ENCODE results near the gene DNMBP.
"Not testable (repeated sequence)": the region's sequence is repeated elsewhere in the genome, so short reads cannot be mapped to it uniquely, and the experiment has no call there.

DNMBP gene

DNA sequence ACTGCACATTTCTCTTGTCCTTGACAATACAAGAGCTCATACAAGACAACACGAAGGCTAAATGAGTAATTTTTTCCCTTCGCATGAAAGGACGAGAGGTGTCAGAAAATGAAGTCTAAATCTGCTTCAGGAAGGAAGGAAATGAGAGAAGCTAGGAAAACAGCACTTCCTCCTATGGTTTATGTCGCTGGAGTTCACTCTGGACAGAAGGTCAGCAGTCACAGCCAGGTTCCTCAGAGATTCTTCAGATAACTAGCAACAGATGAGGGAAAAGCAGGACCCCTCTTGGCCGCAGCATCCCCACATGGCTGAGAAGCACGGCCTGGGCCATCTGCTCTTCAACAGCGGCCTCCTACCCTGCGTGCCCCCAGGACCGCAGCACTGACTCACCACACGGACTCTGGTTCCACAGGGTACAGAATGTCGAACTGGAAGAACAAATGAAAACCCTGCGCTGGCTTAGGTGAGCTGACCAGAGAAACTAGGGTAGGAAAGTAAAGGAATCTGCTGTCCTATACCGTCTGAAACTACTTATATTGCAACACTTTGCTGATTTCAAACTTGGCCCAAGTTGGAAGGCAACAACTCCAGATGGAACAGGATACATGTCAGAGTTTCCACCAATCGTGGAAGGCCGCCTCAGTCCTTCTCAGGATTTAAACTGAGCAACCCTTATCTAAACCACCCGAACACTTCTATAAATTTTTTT is 26.3 kb downstream of the DNMBP start:
- no peak for DNase-seq

DNA sequence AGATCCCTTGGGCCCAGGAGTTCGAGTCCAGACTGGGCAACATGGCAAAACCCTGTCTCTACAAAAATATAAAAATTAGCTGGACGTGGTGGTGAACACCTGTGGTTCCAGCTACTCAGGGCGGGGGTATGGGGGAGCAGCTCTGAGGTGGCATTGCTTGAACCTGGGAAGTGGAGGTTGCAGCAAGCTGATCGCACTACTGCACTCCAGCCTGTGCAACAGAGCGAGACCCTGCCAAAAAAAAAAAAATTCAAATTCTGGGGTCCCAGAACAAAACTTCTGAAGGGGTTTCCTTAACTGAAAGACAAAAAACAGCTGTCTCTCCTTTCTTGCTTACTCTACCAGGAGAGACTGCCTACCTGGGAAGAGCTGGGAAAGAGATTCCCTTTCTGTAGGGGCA is 27.0 kb downstream of the DNMBP start:
- no peak for DNase-seq

DNA sequence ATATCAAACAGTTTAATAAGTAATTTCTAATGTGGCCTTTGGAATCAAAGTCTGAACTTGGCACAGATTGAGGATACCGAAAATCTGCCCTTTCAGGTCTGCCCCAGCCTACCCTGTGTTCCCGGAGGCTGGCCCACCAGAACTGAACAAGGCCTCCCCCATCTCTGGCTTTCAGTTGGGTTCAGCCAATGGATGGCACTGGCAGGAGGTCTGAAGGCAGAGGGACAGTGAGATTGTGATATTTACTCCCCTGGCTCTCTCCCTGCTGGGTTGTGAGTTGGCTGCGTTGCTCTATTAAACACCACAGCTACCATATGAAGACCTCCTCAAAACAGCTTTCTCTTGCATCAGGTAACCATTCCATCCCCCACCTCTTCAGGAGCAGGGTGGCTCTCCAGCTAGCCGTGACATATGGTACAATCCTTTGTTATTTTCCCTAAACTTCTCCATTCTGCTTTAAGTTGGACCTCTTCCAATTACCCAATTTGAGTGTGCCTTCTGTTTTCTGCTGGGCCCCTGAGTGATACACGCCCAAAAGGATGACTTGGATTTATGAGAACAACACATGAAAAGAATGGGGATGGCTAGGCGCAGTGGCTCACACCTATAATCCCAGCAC is 28.1 kb downstream of the DNMBP start:
- DNase-seq: no peak

DNA sequence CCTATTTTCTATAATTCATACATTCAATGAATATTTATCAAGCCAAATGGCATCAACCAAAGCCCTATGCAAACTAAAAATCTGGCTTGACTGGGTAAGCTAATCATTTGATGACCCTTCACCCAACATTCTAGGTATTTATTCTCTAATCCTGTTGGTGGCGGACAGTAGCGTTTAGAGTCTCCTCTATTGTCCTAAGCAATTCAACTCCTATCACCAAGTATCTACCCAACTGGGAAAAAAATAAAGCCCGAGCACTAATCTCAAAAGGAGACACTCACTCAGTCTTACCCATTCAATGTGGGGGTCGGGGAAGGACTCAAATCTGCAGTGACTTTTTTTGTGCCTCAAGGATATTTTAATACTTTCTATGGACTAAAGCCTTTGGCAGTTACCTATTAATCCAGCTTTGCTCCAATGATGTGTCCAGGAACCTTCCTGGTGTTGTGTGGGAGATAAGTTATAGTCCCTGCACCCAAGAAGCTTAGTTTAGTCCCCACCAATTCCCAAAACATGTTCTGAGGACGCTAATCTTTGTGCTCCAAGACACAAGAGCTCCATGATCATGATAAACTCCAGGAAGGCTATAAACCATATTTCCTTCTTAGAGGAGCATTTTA is 30.6 kb downstream of the DNMBP start:
- no peak for DNase-seq

DNA sequence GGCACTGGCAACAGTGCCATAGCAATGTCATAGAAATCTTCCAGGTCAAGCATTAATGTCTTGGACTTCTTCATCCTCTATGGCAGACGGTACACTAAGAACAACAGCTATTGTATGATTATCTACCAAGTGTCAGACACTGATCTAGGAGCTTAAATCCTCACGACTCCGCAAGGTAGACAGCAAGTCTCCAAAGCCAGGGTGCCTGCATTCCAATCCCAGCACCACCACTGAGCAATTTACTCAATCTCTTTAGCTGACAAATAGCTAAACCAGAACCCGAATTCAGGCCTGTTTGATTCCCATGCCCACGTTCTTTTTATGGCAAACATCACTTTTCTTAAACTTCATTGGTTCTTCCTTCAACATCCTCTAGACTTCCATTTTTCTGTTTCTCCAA is 31.8 kb downstream of the DNMBP start:
- no peak for DNase-seq

DNA sequence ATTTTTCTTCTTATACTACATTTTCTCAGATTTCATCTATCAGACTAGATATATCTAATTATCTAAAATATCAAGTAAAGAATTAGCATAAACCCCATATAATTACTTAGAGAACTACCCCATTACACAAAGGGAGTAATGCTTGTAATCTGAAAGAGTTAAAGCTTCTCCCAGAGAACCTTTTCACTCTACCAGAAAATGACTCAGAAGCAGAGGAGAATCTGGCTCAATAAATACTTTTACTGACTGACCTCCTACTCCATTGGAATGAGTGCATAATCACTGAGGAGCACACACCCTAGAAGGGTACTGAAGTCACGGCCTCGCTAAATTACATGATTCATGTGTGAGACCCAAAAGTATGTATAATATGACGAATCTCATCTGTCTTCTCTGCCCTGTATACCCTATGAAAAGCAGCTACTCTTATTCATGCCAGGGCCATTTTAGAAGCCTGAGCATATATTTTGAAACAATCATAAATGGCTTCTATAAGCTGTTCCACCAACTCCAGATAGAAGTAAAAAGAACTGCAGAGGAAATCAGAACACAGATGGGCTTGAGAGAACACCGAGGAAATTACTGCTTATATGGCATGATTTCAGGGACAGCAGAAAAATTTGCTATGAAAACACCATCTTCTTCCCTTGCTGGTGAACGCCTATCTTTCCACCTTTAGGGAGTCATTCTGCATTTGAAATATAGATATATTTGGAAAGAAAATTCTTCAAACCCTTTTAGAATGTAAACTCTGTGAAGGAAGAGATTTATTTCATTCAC is 32.7 kb downstream of the DNMBP start:
- no peak for DNase-seq

DNA sequence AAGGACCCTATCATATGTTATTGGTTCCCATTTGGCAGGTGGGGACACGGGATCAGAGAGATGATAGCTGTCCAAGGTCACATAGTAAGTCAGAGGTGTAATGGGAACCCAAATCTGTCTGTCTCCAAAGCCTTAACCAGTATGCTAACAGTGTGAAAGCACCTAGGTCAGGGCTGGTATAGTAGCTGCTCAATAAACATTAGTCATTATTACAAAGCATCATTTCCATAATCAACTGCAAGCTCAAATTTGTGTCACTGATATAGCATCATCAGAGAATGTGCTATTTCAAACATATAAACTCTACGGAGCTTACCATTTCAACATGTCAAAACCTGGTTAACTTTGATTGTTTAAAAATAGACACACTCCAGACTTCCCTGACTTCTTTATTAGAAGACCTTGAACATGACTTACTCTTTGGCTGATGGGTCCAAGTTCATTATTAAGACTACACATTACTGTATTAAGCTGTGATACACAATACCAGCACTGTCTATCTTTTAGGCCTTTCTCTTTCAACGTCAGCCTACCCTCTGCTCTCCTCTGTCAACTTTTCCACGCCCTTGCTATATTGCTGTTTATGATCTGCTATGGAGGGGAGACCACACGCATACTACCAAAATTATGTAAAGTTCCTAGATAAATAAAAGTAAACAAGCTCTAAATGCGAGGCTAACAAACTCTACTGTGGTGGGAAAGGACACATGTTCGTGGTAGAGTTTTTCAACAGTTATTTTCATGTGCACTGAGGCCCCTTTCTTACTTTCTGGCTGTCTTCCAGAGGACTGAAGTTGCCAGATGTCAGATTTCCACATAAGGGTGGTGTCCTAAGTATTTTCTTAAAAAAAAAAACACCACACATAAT is 33.6 kb downstream of the DNMBP start:
- no peak for DNase-seq

DNA sequence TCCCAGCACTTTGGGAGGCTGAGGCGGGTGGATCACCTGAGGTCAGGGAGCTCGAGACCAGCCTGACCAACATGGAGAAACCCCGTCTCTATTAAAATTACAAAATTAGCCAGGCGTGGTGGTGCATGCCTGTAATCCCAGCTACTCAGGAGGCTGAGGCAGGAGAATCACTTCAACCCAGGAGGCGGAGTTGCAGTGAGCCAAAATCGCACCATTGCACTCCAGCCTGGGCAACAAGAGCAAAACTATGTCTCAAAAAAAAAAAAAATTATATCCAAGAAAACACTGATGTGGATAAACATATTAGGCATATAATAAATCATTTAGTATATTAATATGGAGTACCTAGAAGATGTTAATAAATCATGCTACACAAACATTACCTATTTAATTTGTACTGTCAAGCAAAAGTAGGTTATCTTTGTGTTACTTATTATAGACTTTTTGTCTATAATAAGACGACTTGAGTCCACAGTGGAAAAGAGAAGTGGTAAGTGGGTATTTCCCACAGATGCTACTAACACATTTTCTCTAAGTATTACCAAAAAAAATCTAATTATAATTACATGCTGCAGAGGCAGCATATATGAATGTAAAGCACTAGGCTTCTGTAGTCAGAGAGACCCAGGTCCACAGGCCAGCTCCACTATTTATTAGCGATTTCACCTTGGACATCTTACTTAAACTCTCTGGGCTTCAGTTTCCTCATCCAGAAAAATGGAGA is 34.5 kb downstream of the DNMBP start:
- no peak for DNase-seq

DNA sequence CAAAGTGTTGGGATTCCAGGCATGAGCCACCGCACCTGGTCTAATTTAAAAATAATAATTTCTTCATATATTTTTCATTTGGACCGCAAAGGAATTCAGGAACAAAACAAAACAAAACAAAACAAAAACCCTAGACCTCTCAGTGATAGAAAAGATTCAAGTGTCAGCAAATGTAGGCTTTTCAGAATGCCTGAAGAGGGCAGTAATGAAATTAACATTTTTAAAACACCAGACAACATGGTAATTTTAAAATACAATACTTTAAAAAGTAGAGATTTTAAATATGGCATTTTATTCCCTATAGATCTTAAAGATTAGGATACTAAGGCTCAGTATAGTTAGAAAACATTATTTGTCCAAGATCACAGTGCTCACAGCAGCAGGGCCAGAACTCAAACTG is 36.6 kb downstream of the DNMBP start:
- no peak for DNase-seq

DNA sequence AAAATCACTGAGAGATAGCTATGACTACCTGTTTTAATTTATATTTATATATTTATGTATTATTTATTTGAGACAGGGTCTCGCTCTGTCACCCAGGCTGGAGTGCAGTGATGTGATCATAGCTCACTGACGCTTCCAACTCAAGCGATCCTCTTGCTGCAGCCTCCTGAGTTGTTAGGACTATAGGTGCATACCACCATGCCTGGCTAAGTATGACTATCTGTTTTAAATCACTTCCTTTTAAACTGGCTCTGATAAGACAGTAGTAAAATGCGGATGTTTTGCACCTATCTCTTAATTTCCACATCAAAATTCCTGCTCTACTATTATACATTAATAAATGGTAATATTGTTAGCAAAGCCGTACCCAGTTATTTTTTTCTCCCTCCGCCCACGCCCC is 41.8 kb downstream of the DNMBP start:
- DNase-seq: no peak

DNA sequence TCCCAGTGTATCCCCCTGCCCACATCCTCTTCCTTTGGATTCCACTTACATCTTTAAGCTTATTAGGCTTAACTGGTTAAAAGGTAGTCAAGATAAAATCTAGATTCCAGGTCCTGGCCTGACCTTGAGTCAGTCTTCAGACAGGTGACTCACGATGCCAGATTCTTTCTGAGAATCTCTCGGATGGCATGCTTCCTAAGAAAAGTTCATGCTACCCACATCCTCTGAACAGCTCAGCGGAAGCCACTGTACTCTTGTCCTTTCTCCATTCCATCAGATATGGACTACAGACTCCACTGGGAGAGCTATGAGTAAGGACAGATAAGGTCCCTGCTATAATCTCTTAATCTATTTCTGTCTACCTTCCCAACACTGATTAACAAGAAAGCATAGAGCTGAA is 43.4 kb downstream of the DNMBP start:
- no peak for DNase-seq

DNA sequence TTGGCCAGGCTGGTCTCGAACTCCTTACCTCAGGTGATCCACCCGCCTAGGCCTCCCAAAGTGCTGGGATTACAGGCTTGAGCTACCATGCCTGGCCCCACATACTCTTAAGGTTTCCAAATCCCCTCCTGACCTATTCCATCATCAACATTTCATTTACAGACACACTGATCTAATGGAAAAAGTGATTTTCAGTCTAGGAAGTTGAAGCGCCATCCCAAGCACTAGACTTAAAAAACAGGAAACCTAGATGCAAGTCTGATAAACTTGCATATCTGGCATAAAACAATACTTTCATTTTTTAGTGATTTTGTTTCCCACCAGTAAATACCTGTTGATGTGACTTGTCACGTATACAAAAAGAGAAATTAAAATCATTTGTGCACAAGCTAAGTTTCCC is 44.0 kb downstream of the DNMBP start:
- no peak for DNase-seq

DNA sequence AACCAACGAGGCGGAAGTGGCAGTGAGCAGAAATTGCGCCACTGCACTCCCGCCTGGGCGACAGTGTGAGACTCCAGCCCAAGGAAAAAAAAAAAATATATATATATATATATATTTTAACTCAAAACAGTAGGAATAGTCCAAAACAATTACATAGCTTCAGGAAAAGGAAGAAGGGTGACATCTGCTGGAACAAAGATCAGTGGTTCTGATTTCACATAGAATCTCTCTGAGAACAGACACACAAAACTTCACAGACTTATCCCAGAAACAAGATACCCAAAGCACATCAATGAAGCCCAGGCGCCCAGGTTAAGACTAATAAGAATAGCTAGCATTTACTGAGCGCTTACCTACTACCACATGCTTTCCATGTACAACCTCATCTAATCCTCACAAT is 45.0 kb downstream of the DNMBP start:
- no peak for DNase-seq

DNA sequence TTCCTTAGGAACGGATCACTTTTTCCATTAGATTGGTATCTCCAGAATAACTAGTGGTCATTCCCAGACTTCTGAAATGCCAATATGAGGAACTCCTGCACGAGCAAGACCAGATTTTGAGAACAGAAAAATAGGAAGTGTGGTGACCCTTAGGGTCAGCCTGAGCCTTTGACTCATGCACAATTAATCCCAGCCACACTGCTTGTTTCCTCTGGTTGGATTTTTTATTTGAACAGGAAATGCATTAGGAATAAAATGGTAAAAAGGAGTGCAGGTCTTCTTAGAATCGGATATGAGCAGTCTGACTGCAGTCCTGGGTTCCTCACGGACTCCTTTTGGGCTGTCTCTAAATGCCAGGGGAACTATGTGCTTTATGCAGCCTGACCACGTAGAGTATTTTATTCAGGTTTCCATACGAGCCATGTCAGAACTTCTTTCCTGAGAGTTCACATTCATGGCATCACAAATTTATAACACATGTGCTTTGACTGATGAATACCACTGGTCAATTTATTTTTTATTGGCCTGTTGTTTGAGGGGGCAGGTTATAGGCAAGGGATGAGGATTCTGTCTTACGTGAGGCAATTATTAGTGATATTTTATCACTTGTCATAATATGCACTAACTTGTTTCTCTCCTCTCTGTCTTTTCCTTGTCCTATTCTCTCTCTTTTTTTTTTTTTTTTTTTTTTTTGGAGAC is 46.1 kb downstream of the DNMBP start:
- DNase-seq: not testable (repeated sequence)

DNA sequence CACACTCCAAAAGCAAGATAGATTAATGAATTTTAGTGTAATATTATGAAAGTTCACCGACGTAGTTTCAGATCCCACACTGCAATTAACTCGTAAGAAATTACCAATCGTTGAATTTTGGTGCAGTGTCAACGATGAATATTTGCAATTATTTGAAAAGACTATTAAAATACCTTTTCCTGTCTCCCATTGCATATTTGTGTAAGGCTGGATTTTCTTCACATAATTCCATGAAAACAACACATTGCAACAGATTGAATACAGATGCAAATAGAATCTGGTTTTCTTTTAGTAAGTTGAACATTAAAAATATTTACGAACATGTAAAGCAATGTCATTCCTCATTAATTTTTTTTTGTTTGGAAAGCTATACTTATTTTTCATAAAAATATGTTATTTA is 50.9 kb downstream of the DNMBP start:
- no peak for DNase-seq

DNA sequence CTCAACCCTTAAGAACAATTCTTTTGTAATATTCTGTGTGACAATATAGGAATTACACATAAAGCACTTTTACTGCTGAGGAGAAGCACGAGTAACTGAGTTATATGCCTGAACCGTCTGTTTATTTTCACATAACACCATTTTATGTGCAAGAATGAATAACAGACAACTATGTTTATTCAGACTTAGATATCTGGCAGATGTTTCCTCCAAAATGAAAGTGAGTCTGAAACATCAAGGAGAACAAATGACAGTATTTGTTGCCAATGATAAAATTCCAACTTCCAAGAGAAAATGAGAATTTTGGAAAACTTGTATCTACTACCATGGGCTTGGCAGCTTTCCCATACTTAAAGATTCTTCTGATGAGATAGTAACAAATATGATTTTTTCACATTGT is 51.4 kb downstream of the DNMBP start:
- DNase-seq: no peak

DNA sequence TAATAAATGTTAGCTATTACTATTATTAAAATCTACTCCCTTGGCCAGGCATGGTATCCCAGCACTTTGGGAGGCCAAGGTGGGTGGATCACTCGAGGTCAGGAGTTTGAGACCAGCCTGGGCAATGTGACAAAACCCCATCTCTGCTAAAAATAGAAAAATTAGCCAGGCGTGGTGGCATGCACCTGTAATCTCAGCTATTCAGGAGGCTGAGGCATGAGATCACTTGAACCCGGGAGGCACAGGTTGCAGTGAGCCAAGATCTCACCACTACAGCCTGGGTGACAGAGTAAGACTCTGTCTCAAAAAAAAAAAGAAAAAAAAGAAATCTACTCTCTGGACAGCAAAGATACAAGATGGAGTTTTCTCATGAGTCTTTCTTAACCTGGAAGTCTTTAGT is 56.2 kb downstream of the DNMBP start:
- DNase-seq: not testable (repeated sequence)

DNA sequence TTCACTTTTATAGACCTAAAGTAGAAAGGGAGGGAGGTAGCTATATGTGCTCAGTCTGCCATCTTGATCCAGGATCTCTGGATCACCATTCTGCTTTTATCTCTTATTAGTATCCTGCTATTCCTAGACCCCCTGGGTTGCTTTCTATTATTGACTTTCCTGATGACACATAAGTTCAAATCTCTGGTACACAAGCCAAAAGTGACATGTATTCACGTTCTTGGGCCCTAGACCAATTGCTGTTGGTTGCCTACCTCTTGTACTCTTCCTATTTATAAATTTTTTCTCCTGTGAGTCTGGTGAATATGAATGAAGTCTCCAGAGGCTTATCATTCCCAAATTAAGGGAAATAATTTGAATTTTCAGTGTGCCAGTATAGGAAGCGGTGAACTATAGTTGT is 56.9 kb downstream of the DNMBP start:
- DNase-seq: no peak

DNA sequence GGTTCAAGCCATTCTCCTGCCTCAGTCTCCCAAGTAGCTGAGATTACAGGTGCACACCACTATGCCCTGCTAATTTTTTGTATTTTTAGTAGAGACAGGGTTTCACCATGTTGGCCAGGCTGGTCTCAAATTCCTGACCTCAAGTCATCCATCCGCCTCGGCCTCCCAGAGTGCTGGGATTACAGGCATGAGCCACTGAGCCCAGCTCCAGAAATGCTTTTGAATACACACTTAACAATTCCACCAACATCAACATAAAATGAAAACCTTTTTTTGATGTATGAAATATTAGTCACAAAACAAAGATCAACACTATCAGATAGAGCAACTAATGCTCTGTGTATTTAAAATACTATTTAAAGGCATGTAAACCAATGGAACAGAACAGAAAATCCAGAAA is 63.7 kb downstream of the DNMBP start:
- DNase-seq: not testable (repeated sequence)

DNA sequence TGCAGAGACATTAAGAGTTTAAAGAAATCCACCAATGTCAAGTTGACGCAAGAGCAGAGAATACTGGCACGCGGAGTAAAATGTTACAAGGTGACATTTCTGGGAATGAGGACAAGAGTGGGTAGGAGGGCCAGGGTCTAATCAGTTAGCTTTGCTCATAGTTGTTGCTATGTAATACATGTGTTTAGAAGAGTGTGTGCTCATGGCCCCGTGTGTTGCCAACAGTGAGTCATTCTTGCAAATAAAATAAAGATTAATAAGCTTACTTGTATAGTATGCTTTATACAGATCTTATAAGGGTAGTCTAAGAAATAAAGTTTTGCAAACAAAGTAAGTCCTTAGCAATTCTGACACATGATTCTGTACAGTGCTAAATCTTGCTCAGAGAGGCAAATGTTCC is 64.5 kb downstream of the DNMBP start:
- DNase-seq: no peak

DNA sequence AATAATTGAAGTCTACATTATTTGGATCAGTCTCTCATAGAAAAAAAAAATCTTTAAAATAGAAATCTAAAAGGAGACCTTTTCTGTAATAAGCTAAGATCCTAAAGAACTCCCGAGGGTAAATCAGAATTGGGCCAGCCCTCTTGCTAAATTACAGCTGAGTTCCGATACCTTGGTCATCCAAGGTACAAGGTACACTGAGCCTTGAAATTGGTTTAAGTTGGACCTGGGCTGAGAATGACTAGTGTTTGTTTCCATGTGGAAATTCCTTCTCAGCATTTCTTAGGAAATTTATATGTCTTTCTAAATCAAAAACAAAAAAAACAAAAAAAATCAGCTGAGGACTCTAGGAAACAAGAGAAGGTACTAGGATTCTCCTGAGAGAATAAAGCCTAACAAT is 64.9 kb downstream of the DNMBP start:
- no peak for DNase-seq
